C1 segment of cervical spinal cord (tissue), 14 donors: Measurements from ENCODE around the gene NEURL2.
A peak's percentile ranks its signal among the peaks of the same experiment; 100 is the strongest.

Experiments
- DNase-seq, 14 donors: peaks; one replicate each; lab custom pipeline; 2025; lab: John Stamatoyannopoulos, UW

The NEURL2 gene

DNA sequence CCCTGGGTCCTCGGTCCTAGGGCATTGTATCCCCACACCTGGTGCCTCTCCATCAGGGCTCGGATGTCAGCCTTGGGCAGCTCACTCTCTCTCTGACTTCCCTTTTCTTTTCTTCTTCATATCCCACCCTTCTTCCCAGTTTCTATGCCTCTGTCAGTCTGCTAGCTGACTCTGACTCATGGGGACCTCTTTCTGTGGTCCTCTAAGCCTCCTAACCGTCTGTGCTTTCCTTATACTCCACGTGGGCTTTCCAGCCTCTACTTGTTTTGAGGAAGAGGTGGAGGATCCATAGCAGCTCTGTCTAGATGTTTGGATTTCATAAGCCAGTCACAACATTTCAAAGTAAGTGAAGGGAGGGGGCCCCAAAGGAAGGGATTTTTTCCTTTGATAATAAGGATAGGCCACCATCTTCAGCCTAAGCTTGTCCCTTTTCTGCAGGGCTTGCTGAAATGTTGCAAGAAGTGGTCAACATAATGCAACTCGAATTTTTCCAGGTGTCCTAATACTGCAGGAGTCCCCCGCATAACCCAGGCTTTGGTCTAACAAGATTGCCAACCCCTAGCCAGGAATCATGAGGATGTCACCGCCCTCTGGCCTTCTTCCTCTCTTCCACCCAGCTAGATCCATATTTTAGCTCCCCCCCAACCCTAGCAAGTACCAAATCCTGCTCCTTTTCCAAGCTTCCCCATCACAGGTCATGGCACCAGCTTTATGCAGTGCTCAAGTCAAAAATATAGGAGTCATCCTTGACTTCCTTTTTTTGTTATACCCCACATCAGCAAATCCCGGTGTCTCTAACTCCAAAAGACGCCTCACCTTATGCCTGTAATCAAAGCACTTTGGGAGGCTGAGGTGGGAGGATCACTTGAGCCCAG, 29.7 kb upstream of the NEURL2 start:
- no peak for DNase-seq

DNA sequence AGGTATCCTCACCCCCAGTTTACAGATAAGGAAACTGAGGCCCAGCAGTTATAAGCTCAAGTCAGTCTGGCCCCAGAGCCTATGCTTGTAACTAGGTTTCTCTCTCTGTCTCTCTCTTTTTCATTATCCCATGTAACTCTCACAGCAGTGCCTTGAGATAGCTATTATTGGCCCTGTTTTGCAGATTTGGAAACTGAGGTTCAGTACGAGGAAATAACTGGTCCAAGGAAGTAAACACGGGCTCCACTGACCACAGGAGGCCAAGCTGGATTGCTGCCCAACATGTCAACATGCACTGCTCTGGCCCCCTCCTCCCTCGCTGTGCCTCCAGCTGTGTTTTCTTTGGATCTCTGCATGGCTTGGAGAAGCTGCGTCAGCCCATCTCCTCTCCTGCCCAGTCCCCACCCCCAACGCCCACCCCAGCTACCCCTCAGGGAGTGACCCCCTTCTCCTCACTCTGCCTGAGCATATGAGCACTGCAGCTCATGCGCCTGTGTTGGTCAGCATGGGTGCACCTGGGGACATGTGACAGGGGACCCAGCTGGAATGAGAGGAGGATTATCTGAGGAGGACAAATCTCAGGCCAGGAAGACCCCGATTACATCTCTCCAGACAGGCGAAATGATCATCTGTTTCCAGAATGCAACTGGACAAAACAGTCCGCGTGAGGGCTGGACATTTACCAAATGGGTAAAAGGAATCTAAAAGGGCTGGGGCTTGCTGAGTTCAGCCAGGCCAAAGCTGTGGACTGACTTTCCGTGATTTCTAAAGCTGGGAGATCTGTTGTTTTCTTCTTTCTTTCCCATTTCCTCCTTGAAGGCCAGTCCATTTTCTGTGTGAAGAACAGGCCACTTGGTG, 28.8 kb upstream of the NEURL2 start:
- no peak for DNase-seq

DNA sequence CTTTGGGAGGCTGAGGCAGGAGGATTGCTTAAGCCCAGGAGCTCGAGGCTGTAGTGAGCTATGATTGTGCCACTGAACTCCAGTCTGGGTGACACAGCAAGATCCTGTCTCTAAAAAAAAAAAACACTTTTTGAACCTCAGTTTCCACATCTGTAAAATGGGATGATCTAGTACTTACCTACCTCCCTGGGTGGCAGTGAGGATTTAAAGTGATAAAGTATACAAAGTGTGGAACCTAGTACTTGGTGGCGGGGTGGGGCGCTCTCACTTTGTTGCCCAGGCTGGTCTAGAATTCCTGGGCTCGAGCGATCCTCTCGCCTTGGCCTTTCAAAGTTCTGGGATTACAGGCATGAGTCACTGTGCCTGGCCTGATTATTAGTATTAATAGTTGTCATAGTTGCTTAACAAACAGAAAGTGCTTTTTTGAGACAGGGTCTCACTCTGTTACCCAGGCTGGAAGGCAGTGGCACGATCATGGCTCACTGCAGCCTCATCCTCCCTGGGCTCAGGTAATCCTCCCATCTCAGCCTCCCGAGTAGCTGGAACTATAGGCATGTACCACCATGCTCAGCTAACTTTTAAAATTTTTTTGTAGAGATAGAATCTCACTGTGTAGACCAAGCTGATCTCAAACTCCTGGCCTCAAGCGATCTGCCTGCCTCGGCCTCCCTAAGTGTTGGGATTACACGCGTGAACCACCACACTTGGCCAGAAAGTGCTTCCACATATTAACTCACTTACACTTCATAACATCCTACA, 27.9 kb upstream of the NEURL2 start:
- DNase-seq, result no peak

DNA sequence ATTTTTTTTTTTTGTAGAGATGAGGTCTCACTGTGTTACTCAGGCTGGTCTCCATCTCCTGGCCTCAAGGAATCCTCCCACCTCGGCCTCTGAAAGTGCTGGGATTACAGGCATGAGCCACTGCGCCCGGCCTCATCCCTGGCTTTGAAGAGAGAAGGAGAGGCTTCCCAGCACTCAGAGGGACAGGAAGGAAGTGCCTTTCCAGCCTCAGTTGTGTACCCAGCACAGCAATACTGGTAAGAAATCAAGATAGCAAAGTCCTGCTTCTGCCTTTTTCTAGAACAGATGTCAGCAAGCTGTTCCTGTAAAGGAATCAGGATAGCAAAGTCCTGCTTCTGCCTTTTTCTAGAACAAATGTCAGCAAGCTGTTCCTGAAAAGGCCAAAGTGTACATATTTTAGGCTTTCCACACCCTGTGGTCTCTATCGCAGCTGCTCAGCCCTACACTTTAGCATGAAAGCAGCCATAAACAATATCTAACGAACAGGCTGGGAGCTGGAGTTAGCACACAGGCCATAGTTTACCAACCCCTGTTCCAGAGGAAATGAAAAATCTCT, 27.3 kb upstream of the NEURL2 start:
- no peak for DNase-seq

DNA sequence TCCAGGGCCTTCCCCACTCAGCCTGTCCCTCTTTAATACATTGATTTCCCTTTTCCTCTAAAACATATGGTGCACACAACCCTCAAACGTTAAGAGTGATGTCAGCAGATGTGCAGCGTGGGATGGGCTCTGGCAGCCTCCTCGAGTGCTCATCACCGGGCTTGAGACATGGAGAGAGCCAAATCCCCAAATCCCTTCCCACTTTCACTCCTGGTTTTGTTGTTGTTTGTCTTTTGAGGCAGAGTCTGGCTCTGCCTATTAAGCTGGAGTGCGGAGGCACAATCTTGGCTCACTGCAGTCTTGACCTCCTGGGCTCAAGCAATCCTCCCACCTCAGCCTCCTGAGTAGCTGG, 26.8 kb upstream of the NEURL2 start:
- no peak for DNase-seq

DNA sequence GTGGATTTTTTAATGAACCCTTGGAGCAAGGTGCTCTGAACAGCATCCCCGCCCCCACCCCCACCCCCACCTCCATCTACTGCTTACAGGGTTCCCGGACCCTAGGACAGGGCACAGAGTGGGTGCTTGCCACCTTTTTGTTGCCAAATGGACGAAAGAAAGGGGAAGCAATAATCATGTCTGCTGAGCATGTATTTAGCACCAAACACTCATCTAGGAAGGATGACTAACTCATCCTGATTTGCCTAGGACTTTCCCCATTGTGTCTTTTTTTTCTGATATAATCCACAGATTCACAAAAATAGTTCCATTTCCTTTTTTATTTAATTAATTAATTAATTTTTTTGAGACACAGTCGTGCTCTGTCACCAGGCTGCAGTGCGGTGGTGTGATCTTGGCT, 22.1 kb upstream of the NEURL2 start:
- DNase-seq, result no peak

DNA sequence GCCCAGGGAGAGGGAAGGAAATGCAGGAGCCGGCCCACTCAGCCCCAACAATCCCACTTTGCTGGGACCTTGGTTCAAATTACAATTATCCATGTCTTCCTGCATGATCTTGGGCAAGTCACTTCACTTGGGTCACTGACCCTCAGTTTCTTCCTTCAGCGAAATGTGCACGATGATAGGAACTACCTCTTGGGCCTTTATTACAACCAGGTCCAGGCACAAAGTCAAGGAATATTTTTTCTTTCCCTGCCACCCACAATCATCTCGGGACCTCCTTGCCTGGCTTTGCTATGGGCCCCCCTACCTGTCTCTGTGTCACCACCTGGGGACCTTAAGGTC, 21.3 kb upstream of the NEURL2 start:
- no peak for DNase-seq

DNA sequence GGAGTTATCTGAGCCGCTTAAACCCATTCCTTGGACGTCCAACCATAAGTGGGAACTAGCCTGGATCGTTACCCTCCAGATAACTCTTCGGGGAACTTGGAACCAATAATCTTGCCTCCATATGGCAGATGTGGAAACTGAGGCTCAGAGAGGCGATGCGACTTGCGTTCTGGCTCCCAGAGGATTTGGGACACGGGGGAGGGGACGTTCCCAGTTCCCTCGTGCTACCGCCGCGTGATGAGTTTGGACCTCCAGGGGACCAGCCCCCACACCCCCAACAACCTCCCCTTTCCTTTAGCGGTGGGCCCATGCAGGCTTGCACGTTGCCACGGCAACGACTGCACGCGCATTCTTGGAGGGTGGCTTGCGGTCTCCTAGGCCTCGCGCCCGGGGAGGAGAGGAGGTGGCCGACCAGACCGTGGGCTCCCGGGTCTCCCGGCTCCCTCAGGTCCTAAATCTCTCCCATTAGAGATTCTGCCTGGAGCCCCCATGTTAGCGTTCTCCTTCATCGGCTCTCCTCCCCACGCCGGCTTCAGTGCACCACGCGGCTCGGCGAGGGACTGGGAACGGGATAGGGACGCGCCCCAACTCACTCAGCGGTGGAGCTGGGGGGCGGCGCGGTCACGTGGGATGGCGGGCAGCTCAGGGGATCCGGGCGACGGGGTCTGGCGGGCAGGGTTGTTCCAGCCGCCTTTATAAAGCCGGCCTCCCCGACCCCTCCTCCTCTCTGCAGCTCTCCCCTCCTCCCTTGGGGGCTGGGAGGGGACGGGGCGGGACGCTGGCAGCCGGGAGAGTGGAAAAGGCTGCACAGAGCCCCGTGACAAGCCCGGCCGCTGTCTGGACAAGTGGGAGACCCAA, 20.7 kb upstream of the NEURL2 start, which contains the start of gene PLTP:
PLTP (minus strand) TSS at position 670 of the 858 bp plus-strand sequence. CDS start 703 bp downstream, outside the sequence.
- peak in 12 of 14 donors; percentile 23 to 83 (median 58) for DNase-seq

DNA sequence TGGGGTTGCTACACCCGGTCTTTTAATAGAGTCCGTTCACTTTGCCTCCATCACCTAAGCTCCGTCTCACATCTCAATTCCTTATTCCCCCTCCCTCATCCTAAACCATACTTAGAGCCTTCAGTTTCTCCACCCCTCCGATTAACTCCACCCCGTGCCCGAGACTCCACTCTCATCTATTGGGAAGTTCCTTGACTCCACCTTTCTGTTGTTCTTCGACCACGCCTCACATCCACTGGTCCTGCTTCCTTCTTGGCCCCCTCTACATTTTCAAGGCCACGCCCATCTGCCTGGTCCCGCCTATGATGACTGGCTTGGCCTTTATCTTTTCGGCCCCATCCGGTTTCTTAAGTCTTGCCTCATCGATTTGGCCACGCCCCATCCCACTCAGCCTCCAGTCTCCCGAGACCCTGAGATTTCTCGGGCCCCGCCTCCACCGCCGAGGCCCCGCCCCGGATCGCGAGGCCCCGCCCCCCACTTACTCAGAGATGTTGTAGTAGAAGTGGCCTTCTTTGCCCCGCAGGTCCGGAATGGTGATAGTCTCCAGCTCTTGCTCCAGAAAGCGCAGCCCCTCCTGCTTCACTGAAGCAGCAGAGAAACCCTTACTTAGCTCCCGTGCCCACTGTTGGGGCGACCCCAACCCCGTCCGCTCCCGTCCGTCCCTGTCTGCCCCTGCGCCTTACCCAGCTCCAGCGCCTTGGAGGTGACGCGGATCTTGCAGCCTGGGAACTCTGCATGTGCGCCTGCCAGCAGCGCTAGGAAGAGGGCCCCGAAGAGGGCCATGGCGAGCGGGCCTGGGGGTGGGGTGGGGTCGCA, 19.9 kb upstream of the NEURL2 start:
- peak; percentile 14 to 91 (median 72) for DNase-seq

DNA sequence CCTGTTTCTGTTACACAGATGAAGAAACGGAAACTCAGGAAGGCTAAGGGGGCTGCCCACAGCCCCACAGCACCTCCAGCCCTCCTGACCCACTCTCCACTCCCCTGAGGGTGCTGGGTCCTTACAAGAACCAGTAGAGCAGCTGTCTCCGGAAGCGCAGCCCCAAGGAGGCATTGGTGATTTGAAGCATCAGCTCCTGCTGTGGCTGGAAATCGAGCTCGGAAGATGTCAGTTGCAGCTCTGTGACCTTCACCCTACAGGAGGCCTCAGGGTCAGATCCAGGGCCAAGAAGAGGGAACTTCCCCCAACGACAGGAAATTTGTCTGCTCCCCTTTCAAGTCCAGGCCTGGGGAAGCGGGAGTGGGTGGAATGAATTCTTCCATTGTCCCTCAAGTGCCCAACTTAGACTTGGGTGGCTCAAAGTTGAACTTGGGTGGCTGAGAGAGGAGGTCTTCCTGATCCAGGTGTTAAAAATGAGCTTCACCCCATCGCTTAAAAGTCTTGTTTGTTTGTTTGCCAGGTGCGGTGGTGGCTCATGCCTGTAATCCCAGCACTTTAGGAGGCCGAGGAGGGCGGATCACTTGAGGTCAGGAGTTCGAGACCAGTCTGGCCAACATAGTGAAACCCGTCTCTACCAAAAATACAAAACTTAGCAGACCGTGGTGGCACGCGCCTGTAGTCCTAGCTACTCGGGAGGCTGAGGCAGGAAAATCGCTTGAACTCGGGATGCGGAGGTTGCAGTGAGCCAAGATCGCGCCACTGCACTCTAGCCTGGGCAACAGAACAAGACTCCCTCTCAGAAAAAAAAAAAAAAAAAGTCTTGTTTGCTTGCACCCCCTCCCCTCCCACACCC, 19.0 kb upstream of the NEURL2 start:
- DNase-seq, result no peak

DNA sequence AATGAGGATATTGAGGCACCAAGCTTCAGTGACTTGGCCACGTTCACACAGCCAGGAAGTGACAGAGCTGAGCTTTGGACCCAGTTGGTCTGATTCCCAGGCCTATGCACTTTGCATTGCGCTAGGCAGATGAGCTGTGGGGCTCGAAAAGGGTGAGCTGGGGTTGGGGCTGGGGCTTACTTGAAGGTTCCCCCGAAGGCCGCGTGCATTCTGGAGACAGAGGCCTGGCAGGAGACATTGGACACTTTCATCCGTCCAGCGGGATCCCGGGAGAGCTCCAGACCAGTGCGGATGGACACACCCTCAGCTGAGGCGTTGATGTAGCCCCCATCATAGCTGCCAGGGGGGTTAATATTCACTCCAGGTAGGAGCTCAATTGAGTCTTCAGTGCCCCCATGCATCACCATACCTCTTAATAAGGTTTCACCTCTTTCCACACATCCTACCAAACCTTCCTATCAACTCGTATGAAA, 18.4 kb upstream of the NEURL2 start:
- DNase-seq, result no peak

DNA sequence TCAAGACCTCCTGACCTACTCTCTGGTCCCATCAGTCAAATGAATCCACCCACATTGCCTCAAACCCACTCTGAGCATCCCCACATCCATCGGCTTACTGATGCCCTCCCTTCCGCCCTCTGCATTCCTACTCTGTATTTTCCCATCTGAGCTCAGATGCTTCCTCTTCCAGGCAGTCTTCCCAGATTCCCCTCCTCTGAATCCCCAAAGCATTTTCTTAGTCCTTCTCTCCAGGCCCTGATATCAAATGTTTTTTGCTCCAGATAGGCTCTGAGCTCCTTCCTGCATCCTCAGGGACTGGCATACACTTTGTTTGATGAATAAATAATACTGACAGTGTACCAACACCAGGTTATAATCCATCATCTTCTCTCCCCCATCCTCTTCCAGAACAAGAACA, 17.1 kb upstream of the NEURL2 start:
- no peak for DNase-seq

DNA sequence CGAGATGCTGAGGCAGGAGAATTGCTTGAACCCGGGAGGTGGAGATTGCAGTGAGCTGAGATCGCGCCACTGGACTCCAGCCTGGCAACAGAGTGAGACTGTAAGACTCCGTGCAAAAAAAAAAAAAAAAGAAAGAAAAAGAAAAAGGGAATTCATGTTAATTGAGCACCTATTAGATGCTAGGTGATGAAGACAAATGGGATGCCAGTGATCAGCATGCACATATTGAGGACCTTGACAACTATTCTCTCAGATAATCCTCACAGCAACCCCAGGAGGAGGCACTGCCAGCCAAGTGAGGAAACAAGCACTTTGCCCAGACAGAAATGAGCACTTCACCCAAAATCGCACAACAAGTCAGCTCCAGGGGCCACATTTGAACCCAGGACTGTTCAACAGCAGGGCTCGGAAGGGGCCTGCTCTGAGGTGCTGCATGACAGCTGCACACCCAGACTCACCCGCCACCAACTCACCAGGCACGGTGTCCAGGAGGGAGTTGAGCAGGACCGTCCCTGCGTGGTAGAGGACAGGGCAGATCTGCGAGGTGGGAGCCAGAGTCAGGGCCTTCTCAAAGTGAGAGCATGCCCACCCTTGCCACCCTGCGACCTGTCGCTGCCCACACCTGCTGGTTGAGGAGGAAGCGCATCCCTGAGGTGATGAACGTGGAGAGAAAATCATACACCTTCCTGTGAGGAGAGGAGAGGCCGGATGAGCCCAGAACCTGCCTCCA, 16.4 kb upstream of the NEURL2 start:
- DNase-seq, result no peak

DNA sequence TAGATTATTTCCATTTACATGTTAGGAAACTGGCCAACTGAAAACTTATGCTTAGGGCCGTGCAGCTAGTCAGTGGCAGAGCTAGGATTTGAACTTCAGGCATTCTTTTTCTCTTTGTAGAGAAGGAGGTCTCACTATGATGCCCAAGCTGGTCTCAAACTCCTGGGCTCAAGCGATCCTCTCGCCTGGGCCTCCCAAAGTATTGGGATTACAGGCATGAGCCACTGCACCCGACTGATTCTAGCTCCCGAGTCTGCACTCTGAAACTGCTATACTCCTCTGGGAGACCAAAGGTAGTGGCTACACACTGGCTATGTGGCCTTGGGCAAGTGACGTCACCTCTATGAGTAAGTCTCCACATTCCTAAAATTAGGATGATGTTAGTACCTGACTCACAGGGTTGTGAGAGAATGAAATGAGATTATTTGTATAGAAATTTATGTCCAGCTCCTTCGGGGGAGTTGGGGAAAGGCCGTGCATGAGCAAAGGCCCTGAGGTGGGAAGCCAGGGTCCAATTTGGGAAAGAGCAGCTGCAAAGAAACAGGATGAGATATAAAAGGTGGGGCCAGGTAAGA, 14.6 kb upstream of the NEURL2 start:
- DNase-seq, result no peak

DNA sequence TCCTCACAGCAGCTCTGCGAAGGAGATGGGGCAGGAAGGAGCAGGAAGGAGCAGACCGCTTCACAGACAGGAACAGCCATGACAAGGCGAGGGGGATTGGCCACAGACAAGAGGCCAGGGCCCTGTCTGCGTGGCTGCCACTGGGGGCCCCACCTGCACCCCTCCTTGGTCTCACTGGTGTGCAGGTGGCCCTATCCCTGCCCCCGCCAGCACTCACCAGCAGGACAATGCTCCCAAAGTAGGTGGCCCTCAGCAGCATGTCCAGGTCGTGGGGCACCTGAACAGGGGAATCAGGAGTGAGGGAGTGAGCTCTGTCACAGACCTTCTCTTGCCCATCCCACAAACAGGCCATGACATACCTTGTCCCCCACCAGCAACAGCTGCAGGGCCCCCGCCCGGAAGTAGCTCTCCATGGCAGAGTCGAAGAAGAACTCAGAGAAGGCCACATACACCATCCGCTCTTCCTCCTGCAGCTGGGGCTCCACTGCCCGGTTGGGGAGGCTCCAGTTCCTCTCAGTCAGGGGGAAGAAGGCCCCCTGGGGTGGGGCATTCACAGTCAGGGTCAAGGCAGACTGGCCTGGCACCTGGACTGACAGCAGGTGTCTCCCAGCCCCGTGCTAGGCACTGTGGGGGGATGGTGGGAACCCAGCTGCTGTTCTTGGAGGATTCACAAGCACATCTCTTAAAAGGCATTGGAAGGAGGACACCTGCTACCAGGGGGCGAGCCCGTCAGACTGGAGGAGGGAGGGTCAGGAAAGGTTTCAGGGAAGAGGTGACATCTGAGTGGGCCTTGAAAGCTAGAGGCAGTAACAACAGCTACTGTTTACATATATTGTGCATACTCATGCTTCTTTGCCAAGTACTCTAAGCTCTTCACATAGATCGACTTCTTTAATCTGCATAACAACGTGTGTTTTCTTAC, 13.8 kb upstream of the NEURL2 start:
- no peak for DNase-seq

DNA sequence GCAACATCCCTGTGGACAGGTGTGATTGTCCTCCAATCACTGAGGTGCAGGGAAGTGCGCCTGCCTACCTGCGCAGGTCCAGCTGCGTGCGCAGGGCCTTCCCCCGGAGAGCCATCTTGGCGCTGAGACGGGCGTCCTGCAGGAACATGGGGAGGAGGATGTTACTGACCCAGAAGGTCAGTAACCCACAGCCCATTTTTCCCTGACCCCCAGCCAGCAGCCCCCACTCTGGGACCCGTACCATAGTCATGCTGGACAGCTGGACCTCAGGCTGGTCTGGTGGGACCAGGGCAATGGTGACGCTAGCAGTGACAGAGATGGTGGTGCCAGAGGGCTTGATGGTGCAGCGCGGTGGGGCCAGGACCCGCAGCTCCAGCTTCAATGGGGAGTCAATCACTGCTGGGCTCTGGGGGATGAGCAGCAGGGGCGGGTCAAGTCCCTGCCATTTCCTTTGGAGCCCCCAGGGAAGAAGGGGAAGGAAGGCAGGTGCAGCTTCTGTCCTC, 11.2 kb upstream of the NEURL2 start:
- DNase-seq, result no peak
